GM04504 (cell line): ENCODE results near the gene CA5B.
"Not testable (repeated sequence)": the region's sequence is repeated elsewhere in the genome, so short reads cannot be mapped to it uniquely, and the experiment has no call there.

ENCODE experiments used
- DNase-seq: peaks from one replicate; pipeline ENCODE4 v3.0.0-alpha.2; 2012; ENCODE audit warnings: low read depth

The CA5B gene

GRCh38 chrX:15748841-15749240 is 10.8 kb downstream of the CA5B start:
- DNase-seq = no peak

GRCh38 chrX:15749642-15750610 is 11.9 kb downstream of the CA5B start:
- DNase-seq = no peak

GRCh38 chrX:15750611-15751154 is 12.6 kb downstream of the CA5B start:
- peak; percentile 32 for DNase-seq

GRCh38 chrX:15751155-15751819 is 13.2 kb downstream of the CA5B start:
- DNase-seq = peak; percentile 77

- DNase-seq = no peak
Observed at GRCh38 chrX:15755091-15755490, 17.0 kb downstream of the CA5B start.

- no peak for DNase-seq
Observed at GRCh38 chrX:15758140-15758539, 20.1 kb downstream of the CA5B start.

GRCh38 chrX:15759886-15760285 is 21.8 kb downstream of the CA5B start:
- not testable (repeated sequence) for DNase-seq

- peak; percentile 17 for DNase-seq
Observed at GRCh38 chrX:15761564-15762191, 23.6 kb downstream of the CA5B start.

GRCh38 chrX:15769300-15769954 is 31.4 kb downstream of the CA5B start:
- DNase-seq = no peak

GRCh38 chrX:15781961-15782699 is 44.1 kb downstream of the CA5B start:
- DNase-seq = no peak

GRCh38 chrX:15785176-15785750 is 47.2 kb downstream of the CA5B start:
- DNase-seq = no peak

- no peak for DNase-seq
Observed at GRCh38 chrX:15786915-15787314, 48.8 kb downstream of the CA5B start.

GRCh38 chrX:15789979-15790768 is 52.1 kb downstream of the CA5B start, which contains the start of gene ZRSR2:
TSS of gene ZRSR2 (plus strand) at chrX:15790484. CDS start at chrX:15790496, 12 bp downstream.
- DNase-seq = peak; percentile 57

- no peak for DNase-seq
Observed at GRCh38 chrX:15790769-15791290, 52.8 kb downstream of the CA5B start.

- no peak for DNase-seq
Observed at GRCh38 chrX:15797707-15798106, 59.6 kb downstream of the CA5B start.

GRCh38 chrX:15804563-15804962 is 66.5 kb downstream of the CA5B start:
- no peak for DNase-seq

GRCh38 chrX:15808254-15808653 is 70.2 kb downstream of the CA5B start:
- DNase-seq = no peak

GRCh38 chrX:15812192-15812938 is 74.3 kb downstream of the CA5B start:
- no peak for DNase-seq

- DNase-seq = no peak
Observed at GRCh38 chrX:15813416-15813815, 75.3 kb downstream of the CA5B start.
